Esophagus mucosa (tissue), 1 donor: ENCODE data around the gene ANKRD45. TPM values are rescaled to one million over a fixed set of nuclear protein-coding genes. Genes with fewer than 3 reads are reported as not detected.
"Not testable (repeated sequence)": the region's sequence is repeated elsewhere in the genome, so short reads cannot be mapped to it uniquely, and the experiment has no call there.

Experiments
- ATAC-seq: fragments of 200-7000 bp; cut with Tn5 transposase; one replicate; pipeline ENCODE4 v1.9.1; 2020
- total RNA-seq: library from RNA; stranded (reverse); gene quantifications from one replicate; pipeline ENCODE4 v1.2.4, GENCODE V29; 2023
- donor health status: DM: yes; HTN: yes; CAD: no.

The ANKRD45 gene
- total RNA-seq, 1 donor from 2014 or later, result not detected

DNA sequence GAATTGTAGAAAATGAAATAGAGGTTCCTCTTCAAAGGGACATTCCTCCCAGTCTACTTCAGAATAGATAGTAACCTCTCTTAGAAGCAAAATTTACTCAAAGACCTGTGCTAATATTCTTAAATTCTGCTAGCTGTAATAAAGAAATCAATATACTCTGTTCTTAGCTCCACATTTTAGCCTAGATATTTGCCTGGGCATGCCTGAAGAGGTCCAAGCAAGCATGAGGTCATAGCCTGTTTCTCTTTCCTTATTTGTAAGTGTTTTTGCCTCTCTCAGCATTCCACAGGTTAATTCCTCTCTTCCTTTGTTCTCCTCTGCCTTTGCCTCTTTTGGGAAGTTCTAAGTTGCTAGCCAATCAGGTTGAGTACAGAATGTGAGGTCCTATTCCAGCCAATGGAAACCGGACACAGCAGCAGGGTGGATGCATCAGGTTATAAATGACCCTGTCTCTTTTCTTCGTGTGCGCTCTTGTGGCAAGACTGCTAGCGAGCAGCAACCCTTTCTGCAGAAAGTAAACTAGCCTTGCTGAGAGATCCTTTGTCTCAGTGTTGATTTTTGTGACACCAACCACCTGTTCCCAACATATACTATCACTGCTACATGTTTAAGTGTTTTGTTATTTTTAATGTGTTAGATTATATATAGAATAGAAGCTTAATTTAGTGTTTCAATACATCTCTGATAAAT is 27.1 kb downstream of the ANKRD45 start:
- not testable (repeated sequence) for ATAC-seq

DNA sequence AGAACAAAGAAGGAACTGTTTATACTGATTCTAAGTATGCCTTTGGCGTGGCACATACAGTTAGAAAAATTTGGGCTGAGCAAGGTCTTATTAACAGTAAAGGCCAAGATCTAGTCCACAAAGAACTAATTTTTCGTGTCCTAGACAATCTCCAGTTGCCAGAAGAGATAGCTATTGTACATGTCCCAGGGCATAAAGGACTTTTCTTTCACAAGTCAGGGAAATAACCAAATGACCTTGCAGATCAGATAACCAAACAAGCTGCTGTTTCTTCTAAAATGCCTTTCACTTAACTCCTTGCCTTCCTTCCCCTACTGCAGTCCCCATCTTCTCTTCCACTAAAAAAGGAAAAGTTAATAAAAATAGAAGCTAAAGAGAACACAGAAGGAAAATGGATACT is 30.5 kb downstream of the ANKRD45 start:
- no peak for ATAC-seq

DNA sequence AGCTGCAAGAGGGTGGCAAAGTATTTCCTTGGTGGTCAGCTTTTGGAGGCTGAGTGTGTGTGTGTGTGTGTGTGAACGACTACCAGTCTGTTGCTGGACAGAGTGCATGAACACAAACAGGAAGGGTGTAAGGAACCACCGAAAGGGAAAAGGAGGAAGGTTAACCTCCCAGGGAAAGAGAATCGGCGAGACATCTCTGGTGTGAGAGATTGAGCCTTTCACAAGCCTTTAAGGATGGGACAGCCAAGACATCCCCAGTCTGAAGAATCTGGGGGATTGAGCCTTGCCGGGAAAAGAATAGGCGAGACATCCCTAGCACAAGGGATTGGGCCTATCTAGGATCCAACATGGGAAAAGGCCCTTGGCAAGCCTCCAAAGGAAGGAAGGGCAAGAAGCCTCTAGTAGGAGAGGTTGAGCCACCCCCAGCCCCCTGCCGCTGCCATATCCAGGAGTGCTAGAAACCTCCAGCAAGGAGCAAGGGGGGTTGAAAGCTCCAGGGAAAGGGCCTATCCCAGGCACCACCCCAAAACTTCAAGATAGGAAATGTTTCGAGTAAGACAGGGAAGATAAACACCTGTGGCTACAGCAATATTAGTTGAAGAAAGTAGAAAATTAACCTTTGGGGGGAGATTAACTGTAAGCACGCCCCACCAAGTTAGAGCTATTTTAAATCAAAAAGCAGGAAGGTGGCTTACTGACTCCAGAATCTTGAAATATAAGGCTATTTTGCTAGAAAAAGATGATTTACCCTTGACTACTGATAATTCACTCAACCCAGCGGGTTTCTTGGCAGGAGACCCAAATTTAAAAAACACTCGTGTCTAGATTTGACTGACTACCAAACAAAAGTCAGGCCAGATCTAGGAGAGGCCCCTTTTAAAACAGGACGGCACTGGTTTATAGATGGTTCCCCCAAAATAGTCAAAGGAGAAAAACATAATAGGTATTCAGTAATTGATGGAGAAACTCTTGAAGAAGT is 31.3 kb downstream of the ANKRD45 start:
- no peak for ATAC-seq

DNA sequence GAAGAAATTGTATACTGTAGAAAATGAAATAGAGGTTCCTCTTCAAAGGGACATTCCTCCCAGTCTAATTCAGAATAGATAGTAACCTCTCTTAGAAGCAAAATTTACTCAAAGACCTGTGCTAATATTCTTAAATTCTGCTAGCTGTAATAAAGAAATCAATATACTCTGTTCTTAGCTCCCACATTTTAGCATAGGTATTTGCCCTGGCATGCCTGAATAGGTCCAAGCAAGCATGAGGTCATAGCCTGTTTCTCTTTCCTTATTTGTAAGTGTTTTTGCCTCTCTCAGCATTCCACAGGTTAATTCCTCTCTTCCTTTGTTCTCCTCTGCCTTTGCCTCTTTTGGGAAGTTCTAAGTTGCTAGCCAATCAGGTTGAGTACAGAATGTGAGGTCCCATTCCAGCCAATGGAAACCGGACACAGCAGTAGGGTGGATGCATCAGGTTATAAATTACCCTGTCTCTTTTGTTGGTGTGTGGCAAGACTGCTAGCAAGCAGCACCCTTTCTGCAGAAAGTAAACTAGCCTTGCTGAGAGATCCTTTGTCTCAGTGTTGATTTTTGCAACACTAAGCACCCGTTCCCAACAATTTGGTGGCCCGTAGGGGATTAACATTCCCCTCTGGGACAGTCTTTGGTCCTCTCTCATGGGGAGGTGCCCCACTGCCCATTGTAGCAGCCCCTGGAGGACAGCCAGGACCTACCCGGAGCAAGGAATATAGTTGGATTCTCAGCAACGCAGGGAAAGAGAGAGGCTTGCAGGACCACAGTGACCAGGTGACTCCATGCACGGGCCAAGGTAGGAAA is 32.2 kb downstream of the ANKRD45 start:
- ATAC-seq, result not testable (repeated sequence)

DNA sequence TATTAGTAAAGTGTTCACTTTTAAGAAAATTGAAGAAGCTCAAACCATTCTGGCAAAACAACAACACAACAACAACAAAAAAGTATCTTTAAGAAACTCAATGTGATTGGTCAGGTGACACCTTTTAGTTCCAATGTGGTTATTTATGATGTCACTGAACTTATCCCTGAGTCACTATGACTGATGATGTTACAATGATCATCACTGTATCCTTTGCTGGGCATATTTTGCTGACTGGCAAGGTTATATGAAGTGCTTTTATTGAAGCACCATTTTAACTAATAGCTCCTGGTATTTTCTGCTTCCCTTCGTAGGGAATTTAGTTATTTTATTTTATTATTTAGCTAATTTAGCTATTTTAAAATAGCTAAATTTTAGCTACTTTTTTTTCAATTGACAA is 34.5 kb downstream of the ANKRD45 start, which contains the start of gene TEX50:
TSS of gene TEX50 (plus strand) at position 223 of the 400 bp plus-strand sequence. CDS start 184 bp downstream, outside the sequence.
- no peak for ATAC-seq

DNA sequence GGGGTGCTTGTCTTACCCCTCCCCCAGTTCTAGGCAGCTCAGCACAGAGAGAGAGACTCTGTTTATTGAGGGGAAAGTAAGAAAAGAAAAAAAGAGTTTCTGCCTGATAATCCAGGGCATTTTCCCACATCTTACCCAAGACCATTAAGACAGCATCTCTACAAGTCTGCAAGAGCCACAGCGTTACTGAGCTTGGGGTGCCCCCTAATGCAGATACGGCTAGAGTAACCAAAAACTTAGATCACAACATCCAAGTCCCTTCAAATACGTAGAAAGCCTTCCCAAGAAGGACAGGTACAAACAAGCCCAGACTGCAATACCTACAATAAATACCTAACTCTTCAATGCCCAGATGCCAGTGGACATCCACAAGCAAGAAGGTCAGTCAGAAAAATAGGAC is 40.8 kb downstream of the ANKRD45 start:
- no peak for ATAC-seq

DNA sequence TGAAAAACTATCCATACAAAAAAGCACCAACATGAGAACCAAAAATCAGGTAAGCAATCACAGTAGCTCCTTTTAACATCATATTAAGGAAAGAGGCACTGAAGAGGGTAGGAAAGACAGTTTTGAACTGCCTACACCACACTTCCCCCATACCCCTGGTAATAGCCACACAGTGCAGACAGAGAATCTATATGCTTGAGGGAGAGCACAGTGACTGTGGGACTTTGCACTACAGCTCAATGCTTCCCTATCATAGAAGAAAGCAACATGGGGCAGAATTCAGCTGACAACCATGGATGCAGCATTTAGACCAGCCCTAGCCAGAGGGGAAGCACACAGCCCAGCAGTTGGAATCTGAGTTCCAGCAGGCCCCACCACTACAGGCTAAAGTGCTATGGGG is 42.4 kb downstream of the ANKRD45 start:
- no peak for ATAC-seq

DNA sequence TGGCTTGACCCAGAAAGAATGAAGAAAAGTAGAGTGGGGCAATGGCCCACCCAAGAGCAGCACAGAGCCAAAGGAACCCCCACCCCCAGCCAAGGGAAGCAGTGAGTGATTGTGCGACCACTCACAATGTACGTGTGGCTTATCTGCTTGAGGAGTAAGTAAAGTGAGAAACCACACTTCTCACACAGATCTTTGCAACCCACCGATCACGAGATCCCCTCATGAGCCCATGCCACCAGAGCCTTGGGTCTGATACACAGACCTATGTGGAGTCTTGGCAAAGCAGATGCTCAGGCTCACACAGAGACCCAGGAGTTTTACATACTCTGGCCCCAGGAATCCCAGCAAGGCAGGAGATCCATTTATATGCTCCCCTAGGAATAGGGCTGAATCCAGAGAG is 52.8 kb downstream of the ANKRD45 start:
- no peak for ATAC-seq

DNA sequence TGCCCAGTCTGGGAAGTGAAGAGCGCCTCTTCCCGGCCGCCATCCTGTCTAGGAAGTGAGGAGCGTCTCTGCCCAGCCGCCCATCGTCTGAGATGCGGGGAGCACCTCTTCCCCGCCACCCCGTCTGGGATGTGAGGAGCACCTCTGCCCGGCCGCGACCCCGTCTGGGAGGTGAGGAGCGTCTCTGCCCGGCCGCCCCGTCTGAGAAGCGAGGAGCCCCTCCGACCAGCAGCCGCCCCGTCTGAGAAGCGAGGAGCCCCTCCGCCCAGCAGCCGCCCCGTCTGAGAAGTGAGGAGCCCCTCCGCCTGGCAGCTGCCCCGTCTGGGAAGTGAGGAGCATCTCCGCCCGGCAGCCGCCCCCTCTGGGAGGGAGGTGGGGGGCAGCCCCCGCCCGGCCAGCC is 56.6 kb downstream of the ANKRD45 start:
- ATAC-seq, result not testable (repeated sequence)

DNA sequence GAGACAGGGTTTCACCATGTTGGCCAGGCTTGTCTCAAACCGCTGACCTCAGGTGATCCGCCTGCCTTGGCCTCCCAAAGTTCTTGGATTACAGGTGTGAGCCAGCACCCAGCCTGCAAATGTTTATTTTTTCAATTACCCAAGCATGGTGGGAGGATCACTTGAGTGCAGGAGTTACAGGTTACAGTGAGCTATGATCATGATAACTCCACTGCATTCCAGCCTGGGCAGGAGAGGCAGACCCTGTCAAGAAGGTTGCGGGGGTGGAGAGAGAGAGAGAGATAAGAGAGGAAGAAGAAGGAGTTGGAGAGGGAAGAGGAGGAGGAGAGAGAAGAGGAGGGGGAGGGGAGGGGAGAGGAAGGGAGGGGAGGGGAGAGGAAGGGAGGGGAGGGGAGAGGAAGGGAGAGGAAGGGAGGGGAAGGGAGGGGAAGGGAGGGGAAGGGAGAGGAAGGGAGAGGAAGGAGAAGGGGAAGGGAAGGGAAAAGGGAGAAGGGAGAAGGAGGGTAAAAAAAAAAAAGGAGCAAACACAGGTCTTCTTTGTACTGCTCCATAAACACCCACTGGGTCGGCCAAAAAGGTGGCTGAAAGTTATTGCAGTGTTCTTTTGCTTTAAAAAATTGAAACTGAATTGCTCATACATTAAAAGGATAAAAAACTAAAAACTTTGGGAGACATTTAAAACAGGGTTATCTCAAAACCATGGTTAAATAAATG is 61.0 kb downstream of the ANKRD45 start:
- no peak for ATAC-seq

DNA sequence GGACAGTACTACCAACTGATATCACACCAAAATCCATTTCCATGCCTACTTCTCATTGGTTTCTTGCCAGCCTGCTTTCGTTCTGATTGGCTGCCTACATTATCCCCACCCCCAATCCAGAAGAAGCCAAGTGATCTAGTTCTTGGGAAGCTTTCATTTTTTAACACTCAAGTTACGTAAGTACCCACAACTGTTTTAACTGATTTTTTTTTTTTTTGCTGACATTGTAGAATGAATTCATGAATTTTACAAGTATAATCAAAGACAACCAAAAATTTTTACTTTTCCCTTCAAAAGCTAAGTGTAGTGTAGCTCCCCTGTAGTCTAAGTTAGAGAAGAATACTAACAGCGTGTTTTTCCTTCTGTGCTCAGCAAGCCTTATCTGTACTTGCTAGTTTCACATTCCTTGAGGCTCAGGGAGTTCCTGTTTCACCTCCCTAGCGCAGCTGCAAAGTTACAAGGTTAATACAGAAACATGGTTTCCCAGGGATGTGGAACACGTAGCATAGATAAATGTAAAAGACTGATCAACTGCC is 66.5 kb downstream of the ANKRD45 start, which contains the start of gene SLC9C2:
TSS of gene SLC9C2 (minus strand) at position 17 of the 536 bp plus-strand sequence. CDS start 1,296 bp downstream, outside the sequence.
- ATAC-seq, result no peak

DNA sequence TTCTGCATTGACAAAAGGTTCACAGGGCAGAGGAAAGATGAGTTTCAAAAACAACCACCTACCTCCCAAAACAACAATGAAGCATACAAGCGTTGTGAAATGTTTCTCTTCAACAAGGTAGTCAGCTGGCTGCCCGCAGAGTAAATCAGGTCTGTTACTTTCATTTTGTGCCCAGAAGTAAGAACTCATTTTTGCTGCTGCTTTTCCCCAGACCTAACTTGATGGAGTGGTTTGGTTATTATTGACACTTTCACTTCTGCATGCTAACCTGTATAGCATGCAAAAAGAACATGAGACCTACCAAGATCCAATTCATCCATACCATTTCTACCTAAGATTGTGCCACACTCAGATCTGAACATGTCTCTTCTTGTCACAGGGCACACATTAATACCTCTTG is 68.1 kb downstream of the ANKRD45 start:
- ATAC-seq, result no peak

DNA sequence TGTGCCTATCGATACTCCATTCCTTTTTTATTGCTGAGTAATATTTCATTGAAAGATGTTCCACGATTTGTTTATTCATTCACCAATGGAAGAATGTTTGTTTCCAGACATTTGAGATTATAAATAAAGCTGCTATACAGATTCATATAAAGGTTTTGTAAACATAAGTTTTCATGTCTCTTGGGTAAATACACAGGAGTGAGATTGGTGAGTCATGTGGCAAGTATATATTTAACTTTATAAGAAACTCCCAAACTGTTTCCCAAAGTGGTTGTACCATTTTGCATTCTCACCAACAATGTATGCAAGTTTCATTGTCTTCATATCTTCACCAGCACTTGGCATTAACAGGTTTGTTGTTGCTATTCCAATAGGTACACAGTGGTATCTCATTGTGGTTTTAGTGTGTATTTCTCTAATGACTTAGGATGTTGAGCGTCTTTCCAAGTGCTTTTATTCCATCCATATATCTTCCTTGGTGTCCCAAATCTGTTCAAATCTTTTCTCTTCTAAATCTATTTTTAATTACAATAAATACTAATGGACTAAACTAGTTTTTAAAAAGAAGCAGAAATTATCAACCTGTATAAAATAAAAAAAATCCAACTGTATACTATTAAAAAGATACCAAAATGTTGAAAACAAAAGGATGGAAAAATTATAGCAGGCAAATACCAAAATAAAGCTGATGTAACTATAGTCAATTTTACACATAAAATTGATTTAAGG is 73.4 kb downstream of the ANKRD45 start:
- ATAC-seq, result no peak

DNA sequence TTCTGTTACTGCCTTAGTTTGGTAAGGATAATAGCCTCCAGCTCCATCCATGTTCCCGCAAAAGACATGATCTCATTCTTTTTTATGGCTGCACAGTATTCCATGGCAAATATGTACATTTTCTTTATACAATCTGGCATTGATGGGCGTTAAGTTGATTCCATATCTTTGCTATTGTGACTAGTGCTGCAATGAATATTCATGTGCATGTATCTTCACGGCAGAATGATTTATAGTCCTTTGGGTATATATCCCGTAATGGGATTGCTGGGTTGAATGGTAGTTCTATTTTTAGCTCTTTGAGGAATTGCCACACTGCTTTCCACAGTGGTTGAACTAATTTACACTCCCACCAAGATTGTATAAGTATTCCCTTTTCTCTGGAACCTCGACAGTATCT is 78.5 kb downstream of the ANKRD45 start:
- ATAC-seq, result not testable (repeated sequence)

DNA sequence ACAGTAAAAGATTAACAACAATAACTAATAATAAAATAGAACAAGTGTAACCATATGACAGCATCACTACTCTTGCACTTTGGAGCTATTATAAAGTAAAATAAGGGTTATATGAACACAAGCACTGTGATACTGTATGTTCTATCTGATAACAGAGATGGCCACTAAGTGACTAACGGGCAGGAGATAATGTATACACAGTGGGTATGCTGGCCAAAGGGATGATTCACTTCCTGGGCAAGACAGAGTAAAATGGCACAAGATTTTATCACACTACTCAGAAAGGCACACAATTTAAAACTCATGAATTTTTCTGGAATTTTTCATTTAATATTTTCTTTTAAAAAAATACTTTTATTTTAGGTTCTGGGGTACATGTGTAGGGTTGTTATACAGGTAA is 79.1 kb downstream of the ANKRD45 start:
- ATAC-seq, result no peak

DNA sequence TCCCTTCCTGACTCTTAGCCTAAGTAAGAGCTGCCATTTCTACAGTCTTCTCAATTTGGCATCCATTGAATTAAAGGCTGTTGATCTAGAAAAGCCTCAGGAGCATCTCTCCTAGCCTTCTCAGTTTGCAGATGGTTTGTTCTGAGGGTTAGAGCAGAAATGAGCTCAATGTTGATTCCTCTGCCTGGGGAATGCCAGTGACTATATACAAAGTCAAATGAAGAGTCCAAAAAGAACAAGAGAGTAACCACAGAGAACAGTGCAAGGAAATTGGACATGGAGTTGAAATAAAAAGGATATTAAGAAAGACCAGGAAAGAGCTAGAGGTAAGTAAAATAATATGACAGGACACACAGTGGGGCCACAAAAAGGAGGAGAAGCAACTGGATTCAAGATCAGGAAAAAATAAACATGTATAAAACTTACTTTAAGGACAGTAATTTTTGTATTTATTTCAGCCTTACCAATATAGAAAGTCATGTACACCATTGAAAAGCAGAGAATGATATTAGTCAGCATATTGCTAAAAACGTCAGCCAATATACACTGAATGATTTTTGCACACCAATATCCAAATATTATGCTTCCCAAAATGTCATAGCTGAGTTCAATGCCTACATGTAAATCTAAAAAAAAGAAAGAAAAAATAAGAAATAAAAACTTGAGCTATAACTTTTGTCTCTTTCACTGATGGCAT is 88.1 kb downstream of the ANKRD45 start:
- no peak for ATAC-seq

DNA sequence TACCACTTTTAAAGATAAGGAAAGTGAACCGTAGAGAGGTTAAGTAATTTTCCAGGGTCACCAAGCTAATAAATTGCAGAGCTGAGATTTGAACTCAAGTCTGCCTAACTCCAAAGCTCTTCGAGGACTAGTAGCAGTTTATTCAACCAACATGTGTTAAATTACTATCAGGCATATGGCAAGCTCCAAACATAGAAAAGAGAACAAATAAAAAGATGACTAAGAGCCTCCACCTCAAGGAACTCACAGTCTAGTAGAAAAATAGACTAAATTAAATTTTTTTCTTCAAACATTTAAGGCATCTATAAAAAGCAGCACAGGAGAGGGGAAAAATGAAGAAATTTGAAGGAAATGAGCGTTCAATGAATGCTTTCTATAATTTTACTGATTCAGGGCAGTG is 89.0 kb downstream of the ANKRD45 start:
- no peak for ATAC-seq

DNA sequence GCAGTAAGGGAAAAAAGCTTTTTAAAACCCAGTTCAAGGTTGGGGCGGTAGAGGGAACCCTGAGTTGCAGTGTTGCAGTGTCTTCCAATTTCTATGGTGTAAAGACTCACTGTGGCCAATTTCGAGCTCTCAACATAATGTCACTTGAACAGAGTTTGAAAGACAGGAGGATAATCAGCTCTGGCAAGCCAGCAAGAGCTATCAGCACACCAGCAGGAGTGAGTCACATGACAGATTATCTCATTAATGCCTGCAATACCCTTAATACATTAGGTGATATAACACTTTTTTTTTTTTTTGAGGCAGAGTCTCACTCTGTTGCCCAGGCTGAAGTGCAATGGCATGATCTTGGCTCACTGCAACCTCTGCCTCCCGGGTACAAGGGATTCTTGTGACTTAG is 89.6 kb downstream of the ANKRD45 start:
- no peak for ATAC-seq

DNA sequence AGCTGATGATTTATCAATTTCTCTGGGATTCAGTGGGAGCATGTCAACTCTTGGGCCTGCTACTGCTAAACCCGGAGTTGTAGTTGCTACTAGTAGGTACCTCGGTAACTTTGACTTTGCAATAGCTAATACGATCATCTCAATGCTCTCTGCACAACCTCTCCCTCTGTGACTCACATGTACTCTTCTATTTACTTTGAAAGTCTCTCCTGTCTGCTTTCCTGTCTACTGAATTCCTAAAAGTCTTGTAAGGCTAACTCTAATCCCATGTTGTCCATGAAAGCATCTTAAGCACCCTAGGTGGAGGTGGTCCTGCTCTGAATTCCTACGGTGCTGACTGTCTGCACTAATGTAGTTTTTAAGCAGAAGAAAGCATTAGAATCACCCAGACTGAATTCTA is 96.1 kb downstream of the ANKRD45 start:
- no peak for ATAC-seq

DNA sequence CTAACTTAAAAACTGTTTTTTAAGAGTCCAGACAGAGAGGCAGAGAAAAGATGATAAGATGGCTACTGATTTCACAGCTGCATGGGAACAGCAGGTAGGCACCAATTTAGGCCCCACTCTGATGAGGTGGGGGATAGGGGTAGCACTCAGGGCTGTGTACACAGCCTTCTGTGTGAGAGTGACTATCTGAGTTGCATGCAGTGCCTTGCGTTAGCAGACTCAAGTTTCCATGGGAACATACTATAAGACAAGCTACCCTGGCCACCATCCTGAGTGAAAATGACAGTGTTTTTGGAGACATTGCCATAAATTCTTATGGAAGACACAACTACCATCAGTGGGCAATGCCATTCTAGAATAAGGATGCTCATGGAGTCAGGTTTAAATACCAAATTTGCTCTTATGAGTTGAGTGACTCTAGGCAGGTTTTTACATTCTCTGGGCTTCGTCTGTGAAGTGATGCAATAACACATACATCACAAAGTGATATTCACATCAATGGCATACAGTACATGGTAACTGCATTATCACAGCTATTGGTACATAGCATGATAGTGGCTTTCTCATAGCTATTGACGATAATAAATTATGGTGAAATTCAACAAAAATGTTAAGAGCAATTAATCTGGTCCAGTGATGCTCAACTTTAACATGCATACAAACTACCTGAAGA is 97.3 kb downstream of the ANKRD45 start:
- no peak for ATAC-seq
